NCI-H1417 (cell line): Measurements from ENCODE around the gene ARGFX.
"Not testable (repeated sequence)": the region's sequence is repeated elsewhere in the genome, so short reads cannot be mapped to it uniquely, and the experiment has no call there.

ENCODE experiments used
- DNase-seq, 3 experiments: peaks; one replicate each; lab custom pipeline; 2025; lab: John Stamatoyannopoulos, UW

Gene ARGFX

DNA sequence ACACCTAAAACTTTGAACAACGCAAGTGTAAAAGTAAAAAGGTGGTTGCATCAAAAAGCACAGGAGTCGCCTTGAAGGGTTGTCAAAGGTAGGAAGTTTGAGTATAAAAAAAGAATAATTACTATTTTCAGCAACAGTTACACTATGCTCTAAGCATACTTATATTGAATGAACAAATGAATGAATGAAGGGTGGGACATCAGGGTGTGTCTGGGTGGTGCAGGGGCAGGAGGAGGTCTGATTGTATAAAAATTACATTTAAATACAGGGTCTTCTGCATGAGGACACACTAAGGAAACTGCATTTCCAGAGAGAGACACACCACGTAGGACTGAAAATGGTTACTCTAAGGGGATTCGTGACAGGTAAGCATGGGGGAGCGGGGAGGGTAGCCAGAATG is at the start of gene ARGFX:
ARGFX (plus strand) TSS at position 301 of the 400 bp plus-strand sequence. CDS start 2,765 bp downstream, outside the sequence.
- no peak for DNase-seq

DNA sequence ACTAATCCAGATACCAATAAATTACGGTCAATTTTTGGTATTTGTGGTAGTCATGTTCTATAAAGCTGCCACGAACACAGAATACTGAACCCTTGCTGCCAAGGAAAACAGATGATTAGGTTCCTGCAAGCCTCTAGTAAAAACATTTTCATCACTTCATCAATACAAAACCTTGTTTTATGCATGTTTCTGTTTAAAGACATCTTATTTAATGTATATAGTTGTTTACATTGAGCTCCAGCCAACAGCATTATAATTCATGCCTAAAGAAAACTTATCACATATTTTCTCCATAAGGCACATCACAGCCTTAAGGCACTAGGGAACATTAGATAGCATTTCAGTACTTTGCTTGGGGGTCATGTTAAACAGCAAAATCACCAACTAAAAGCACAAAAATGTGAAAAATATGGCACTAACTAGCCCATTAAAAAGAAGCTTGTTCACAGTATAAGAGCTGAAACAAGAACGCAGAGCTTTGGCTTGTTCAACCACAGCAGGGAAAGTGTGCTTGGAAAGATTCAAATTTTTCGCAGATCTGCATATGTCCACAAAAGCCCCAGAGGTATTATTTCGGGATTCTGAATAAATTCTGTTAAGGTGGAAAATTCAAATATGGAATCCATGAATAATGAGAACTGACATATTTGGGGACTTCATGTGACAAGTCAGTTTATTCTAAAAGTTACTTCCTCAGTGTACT is 49.6 kb upstream of the ARGFX start:
- no peak for DNase-seq

DNA sequence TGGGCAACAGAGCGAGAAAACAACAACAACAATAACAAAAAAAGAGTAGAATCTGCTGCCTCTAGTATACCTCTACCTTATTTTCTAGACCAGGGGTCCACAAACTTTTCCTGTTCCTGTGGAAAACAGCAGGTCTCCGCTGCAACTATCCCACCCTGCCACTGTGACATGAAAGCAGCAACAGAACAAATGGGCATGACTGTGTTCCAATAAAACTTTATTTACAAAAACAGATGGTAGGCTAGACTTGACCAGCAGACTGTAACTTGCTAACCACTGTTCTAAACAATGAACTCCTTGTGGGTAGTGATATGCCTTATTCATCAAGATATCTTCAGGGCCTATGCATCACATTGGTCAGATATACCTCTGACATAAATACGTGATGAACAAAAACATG is 47.2 kb upstream of the ARGFX start:
- no peak for DNase-seq

DNA sequence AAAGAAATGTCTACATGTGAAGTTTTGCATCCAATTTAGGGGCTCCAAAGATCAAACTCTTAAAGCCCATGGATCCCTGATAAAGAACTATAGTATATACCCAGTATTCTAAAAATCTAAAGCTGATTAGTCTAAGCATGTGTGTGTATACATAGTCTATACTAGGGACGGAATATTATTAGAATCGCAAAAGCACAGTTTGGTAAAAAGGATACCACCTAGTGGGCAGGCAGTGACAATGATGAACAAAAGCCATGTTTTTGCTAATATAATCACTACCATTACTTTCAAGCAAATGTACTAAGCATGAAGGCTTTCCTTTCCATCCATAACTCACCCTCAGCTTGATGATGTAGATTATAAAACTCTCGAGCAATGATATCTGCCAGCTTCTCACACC is 38.4 kb upstream of the ARGFX start:
- peak in 1 of 3 experiments; percentile 10 for DNase-seq

DNA sequence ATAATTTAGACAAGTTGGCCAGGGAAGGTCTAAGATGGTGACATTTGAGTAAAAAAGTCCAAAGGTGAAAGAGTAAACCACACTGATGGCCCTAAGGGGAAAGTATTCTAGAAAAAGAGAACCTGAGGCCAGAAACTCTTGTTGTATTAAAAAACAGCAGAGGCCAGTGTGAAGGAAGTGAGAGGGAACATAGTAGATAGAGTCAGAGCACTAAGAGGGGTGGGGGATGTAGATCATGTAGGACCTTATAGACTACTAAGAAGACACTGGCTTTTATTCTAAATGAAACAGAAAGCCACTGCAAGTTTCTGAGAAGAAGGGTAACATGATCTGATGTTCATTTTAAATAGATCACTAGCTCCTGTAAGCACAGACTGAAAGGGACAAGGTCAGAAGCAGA is 36.5 kb upstream of the ARGFX start:
- no peak for DNase-seq

DNA sequence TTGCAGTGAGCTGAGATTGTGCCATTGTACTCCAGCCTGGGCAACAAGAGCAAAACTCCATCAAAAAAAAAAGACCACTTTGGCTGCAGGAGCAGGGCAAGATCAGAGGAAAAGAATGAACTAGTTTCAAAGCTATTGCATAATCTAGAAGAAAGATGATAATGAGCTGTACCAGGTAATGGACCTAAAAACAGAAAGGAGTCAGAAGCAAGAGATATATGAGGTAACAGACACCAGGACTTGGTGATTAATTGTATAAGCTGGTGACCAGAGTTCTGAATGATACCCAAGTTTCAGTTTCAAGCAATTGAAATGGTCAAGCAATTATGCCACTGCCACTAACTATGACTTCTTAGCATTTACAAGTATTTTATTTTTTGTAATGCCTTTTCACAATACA is 24.8 kb upstream of the ARGFX start:
- no peak for DNase-seq

DNA sequence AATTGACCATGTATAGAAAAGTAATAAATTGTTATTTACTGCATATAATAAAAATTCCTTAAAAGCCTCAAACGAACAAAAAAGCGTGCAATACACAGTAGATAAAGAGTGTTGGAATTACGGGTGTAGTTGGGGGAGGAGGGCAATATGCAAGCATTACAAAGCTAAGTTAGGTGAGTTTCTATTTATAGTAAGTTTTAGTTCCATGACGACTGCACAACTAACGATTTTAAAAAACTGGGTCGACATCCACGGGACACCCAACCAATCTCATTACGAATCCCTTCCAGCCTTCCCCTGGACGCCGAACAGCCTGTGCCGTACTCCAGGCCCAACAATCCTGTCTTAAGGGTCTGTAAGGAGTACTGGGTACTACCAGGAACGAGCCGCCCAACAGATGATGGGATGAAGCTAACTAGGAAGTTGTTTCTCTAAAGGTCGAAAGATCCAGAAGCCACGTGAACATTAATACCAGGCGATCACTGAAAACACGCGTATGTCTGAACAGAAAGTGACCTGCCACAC is 22.6 kb upstream of the ARGFX start:
- peak in 1 of 3 experiments; percentile 60 for DNase-seq

DNA sequence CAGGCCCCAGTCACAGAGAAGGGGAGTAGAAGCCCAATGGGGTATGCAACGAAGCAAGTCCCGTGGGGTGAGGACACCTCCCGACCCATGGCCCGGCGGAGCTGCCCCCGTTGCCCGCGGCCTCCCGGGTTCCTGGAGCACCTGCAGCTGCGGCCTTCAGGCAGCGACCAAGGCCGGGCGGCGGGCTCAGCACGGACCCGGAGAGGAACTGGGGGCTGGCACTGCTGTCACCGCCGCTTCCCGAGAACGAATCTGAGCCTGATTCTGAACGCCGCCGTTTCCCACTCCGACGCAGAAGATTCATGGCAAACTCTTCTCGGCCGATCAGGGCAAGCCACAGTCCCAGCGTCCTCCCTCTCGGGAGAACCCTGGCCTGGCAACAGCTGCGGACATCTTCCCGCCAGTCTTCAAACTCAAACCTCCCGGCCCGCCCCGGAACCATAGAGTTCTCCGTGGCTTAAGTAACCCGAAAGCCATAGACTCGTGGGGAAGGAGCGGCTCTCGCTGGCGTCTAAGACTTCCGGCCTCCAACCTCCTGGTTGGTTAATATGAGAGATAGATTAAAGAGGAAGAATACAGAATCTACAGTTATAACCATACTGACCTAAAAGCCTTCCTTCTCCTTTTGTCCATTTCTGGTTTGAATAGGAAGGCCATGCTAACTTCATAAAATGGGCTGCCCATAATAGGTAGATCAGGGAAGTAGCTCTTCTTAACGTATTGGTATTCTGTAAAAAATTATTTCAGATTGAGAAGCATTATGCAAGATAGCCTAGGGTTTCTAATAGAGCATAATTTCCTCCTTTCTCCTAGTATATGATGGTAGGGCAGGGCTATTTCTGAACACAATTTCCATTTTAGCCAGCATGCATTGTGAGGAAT is 21.9 kb upstream of the ARGFX start, which contains the start of gene POLQ:
POLQ (minus strand) TSS at position 415 of the 882 bp plus-strand sequence; CDS start at position 304, 111 bp downstream.
- DNase-seq, result peak; percentile 92 to 96 (median 95)

DNA sequence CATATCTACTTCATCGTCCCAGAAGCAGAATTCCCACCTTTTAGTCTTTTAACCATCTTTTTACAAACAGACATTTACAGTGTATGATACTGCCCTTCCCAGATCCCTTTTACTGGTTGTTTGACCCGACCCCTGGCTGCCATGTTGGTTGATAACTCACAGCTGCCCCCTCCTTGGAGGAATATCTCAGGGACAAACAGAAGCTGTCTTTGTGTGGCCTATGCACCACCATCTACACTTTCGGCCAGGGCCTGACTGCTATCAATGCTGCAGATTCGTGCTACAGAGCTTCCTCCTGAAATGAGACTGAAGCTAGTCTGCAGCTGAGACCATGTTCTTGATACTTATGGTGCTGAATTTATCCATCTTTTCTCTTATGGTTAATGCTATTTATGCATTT is 15.4 kb upstream of the ARGFX start:
- DNase-seq, result no peak

DNA sequence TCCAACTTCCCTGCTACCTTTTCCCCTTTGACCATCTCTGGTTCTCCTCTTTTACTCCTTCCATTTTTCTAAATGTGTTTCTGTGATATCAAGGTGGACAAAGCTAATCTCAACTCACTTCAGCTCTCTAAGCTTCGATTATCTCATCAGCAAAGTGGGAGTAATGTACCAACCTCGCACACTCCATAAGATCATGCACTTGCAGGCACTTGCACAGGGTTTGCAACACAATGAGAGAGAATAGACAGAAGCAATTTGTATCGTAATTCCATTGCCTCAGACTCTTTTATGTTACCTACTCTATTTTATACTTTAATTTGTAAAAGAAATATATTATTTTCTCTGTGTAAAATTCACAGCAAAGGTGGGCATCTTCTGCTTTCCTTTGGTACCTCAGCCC is 15.0 kb upstream of the ARGFX start:
- no peak for DNase-seq

DNA sequence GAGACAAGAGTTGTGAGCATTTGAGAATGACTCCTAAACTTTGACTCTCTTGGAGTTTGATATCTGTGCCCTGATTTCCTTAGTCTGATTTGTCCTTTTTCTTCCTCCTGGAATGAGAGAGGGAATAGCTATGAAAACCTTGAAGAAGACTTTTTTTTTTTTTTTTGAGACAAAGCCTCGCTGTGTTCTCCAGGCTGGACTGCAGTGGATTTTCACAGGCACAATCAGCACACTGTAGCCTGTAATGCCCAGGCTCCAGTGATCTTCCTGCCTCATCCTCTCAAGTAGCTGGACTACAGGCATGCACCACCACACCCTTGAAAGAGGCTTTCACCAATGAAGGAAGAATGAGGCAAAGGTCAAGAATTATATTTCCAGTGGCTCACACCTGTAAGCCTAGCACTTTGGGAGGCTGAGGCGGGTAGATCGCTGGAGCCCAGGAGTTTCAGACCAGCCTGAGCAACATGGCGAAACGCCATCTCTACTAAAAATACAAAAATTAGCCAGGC is 10.3 kb upstream of the ARGFX start:
- no peak for DNase-seq

DNA sequence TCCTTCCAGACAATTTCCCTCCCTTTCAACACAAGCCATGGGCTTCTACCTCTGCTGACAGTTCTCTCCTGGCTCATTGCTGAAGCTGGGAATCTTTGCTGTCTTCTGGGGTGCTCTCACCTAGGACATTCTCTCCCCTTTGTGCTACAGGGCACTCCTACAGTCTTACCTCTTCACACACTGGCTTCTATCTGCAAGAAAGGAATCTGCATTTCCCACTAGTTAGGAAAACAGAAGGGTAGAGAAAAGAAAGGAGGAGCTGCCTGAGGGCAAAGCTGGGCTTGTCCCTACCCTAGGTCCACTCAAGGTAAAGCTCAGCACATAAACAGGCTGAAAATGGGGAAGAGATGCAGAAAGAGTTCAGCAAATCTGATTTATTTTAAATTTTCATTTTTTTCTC is 5.6 kb upstream of the ARGFX start:
- DNase-seq, result no peak

DNA sequence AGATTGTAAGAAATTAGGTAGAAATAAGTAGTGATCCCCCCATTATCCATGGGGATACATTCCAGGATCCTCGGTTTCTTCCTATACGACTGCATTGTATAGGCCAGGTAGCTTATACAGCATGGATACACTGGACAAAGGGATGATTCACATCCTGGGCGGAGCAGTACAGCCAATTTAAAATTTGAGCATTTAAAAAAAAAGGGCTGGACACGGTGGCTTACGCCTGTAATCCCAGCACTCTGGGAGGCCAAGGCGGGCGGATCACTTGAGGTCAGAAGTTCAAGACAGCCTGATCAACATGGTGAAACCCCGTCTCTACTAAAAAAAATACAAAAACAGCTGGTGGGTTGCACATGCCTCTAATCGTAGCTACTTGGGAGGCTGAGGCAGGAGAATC is 976 bp upstream of the ARGFX start:
- no peak for DNase-seq

DNA sequence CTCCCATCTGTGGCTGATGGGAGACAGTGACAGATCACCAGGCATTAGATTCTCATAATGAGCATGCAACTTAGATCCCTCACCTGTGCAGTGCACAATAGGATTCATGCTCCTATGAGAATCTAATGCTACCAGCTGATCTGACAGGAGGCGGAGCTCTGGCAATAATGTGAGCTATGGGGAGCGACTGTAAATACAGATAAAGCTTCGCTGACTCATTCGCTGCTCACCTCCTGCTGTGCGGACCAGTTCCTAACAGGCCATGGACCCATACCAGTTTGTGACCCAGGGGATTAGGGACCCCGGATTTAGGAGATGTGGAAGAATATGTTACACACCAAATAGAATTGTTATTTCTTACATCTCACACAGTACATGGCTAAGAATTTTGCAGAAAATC is 6.7 kb downstream of the ARGFX start:
- DNase-seq, result peak in 2 of 3 experiments; percentile 6 to 38

DNA sequence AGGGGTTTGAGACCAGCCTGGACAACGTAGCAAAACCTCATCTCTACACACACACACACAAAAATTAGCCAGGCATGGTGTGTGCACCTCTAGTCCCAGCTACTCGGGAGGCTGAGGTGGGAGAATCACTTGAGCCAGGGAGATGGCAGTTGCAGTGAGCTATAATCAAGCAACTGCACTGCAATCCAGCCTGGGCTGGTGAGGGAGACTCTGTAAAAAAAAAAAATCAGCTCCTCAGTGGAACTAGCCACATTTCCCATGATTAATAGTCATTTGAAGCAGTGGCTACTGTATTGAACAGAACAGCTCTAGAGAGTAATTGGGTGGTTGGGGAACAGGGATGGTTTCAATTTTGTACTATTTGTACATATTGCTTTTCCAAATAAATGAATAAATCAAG is 13.9 kb downstream of the ARGFX start:
- no peak for DNase-seq

DNA sequence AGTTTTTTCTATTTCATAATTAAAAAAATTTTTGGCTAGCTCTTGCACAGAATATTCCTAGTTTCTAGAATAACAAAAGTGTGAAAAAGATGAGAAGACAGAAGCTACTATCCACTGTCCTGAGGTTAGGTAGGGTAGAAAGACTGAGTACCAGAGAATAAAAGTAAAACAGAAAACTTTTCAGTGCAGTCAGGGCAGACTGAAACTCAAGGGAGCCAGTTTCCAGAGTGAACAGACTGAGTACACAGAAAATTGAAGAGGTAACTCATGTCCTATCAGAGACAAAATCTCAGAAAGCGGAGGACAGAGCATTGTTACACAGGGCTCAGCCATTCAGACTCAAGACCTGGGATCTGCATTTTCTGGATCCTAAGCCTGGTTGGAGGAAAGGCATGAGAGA is 16.7 kb downstream of the ARGFX start:
- no peak for DNase-seq

DNA sequence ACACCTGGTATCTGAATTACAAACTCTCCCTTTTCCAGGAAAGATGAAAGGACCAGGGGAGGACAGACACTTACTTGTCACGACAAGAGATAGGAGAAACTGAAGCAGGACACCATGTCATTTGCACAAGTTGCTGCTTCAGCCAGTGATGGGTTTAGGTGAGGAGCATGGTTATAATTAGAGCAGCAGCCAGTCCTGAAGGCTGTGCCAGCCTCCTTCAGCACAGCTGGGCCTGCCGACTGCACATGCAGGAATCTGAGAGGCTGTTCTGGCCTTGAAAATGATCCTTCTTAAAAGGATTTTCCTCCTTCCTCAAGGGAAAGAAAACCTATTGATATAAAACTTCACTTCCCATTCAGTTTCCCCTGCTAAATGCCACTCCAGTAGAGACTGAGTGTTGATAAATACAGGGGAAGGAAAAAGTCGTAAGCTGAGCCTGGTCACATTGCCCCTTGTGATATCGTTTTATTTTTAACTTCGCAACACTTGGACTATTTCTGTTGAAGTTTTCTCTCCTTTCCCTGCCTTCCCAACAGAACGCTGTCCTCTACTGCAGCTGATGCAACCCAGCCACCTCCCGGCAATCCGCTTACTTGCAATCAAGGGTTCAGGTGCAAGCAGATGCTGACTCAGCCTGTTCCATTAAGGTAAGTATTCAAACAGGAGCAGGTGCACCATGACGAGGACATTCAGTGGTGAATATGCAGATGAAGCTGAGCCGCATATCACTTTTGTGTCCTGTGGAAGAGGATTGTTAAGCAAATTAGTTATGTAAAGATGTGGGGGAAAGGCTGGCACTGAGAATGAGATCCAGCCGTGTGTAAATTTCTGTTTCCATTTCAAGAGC is 25.3 kb downstream of the ARGFX start, which contains the start of gene FBXO40:
FBXO40 (plus strand) TSS at position 524 of the 847 bp plus-strand sequence. CDS start 27,197 bp downstream, outside the sequence.
- peak; percentile 69 to 90 (median 83) for DNase-seq

DNA sequence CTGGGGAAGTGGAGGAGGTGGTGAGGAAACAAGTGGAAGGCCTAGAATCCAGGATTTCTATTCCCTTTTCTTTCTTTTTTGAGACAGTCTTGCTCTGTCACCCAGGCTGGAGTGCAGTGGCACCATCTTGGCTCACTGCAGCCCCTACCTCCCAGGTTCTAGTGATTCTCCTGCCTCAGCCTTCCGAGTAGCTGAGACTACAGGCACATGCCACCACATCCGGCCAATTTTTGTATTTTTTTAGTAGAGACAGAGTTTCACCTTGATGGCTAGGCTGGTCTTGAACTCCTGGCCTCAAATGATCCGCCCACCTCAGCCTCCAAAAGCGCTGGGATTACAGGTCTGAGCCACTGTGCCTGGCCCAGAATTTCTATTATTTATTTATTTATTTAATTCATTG is 26.1 kb downstream of the ARGFX start:
- not testable (repeated sequence) for DNase-seq

DNA sequence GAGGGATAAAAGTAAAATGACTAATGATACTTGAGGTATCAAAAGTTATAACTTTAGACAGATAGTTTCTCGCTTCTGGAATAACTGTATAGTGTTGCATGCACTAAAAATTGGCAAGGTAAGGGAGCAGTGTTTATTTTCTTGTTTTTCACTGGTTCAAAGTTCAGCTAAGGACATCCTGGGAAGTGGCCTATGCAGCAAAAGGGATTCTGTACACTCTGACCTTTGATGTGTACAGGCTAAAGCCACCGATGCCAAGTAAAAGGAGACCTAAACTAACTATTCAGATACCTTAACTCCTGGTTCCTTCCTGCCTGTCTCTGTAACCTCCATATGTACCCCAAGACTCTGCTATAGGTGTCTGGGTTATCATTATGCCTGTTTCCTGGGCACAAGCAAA is 27.1 kb downstream of the ARGFX start:
- no peak for DNase-seq

DNA sequence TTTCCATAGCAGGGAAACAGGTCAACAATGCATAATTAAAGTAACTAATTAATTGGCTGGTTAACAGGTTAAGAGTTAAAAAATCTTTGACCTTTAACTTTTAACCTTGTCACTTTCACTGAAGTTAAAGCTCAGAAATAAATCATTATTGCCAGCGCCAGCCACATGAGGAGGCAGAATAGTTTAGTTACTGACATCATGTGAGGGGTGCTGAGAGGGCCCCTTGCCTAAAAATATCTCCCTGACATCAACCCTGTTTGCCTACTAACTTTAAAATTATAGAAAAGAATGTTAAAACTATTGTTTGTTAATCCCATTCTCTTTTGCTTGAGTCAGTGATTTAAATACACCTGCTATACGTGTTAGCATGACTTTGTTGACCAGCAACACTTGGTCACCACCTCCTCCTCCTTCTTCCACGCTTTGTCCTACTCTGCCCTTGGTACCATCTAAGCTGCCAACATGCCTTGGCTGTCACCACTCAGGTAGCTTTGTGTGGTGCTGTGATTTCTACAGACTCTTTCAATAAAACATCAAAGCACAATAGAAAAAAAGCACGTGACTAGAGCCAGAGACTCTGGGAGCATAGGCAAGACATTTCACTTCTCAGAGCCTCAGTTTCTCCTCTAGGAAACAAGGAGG is 28.1 kb downstream of the ARGFX start:
- no peak for DNase-seq

DNA sequence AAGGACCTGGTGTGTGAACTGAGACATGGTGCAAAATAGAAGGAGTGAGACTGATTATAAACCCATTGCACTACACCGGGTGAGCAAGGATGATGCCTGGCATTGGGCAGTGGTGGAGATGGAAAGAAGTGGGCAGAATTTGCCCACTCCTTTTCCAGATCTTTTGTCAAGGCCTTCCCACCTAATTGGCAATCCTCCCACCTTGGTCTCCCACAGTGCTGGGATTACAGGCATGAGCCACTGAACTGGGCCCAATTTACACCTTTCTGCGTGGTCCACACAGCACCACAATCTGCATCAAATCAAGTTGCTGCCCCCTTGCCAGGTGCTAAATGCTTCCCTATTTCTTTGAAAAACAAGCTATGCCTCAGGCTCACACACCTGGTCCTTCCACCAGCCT is 30.8 kb downstream of the ARGFX start:
- DNase-seq, result no peak
